Endothelial cell (in vitro differentiated cells): ENCODE results near the gene MN1. TPM values are rescaled to one million over a fixed set of nuclear protein-coding genes. Genes with fewer than 3 reads are reported as not detected.

Experiments
- DNase-seq: peaks from one replicate; pipeline ENCODE4 v3.0.0; 2021; ENCODE audit warnings: low spot score
- H3K27ac Mint-ChIP-seq: one replicate; pipeline ENCODE4 v1.8.0; 2021; ENCODE audit warnings: mixed read lengths, inconsistent platforms; ENCODE audit not compliant: unreplicated experiment
- H3K27me3 Mint-ChIP-seq: one replicate; pipeline ENCODE4 v1.8.0; 2021; ENCODE audit warnings: mild to moderate bottlenecking, moderate library complexity, mixed read lengths, inconsistent platforms; ENCODE audit not compliant: unreplicated experiment
- H3K36me3 Mint-ChIP-seq: one replicate; pipeline ENCODE4 v1.8.0; 2021; ENCODE audit warnings: mild to moderate bottlenecking, low read depth, mixed read lengths, inconsistent platforms; ENCODE audit not compliant: unreplicated experiment
- H3K4me1 Mint-ChIP-seq: one replicate; pipeline ENCODE4 v1.8.0; 2021; ENCODE audit warnings: mild to moderate bottlenecking, mixed read lengths, inconsistent platforms; ENCODE audit not compliant: unreplicated experiment
- H3K4me3 Mint-ChIP-seq: one replicate; pipeline ENCODE4 v1.8.0; 2021; ENCODE audit warnings: mild to moderate bottlenecking, mixed read lengths, inconsistent platforms; ENCODE audit not compliant: unreplicated experiment
- H3K9me3 Mint-ChIP-seq: one replicate; pipeline ENCODE4 v1.8.0; 2021; ENCODE audit warnings: mixed read lengths, inconsistent platforms; ENCODE audit not compliant: unreplicated experiment
- long read RNA-seq: library from polyadenylated mRNA; unstranded; transcript quantifications from one replicate; pipeline ENCODE4 v2.0.0, GENCODE V29; 2020; ENCODE audit not compliant: unreplicated experiment
- total RNA-seq: library from RNA; stranded (reverse); fragmentation: NEBNext Ultra II Directional; extraction: Animal tissue kit (Norgen Biotek cat#: 25700); gene quantifications from one replicate; pipeline ENCODE4 v1.2.1, GENCODE V29; 2021; ENCODE audit not compliant: unreplicated experiment
- TF ChIP-seq, protein P1 (sequence below): fragments of 200-600 bp; sonication (generic); IDR thresholded peaks from one replicate; pipeline ENCODE4 v1.5.0; 2021; ENCODE audit warnings: antibody characterized with exemption; ENCODE audit not compliant: unreplicated experiment

The MN1 gene
- 9.9 TPM for total RNA-seq
- long read RNA-seq, partial matches to known transcripts: 0 of 2 reads
- long read RNA-seq, other reads (novel, unspliced or antisense): 2 of 2 reads

DNA sequence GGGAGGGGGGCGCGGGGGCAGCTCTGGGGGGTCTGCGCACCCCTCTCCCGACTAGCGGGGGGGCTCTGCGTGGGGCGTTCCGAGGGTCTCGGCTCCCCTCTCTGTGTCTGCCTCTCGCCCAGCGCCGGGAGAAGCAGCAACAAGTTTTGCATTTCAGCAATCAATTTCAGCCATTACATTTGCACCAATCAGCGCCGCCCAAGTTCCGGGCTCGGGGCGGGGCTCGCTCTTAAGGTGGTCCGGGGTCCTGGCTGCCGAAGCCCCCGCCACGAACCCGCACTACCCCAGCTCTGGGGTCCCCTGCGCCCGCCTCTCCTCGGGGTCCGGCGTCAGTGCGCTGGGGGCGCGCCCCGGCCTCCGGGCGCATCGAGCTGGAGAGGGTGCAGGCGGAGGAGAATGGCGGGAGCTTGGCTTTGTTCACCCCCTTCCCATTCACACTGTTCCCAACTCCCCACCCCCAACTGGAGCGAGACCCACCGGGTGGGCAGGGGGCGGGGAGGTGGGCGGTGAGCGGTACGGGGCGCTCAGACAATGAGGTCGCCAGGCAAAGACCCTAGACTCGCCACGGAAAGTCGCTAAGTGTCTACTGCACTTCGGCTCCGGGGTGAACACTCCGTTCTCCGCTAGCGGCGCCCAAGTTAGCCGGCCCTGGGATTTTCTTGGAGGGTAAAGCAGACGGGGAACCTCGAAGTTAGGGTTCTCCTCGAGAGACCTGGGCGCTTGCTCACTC lies at the start of gene MN1:
MN1 (minus strand) TSS at position 141 of the 730 bp plus-strand sequence. CDS start 1,213 bp downstream, outside the sequence.
- no peaks in the 10 kb centered on the region for H3K9me3 Mint-ChIP-seq
- peak within 1 kb of the TSS; percentile 91 for H3K4me3 Mint-ChIP-seq
- peaks cover 30% of the 10 kb centered on the region for H3K4me1 Mint-ChIP-seq
- H3K27me3 Mint-ChIP-seq: peaks cover 8% of the 10 kb centered on the region
- TF ChIP-seq, protein P1, sequence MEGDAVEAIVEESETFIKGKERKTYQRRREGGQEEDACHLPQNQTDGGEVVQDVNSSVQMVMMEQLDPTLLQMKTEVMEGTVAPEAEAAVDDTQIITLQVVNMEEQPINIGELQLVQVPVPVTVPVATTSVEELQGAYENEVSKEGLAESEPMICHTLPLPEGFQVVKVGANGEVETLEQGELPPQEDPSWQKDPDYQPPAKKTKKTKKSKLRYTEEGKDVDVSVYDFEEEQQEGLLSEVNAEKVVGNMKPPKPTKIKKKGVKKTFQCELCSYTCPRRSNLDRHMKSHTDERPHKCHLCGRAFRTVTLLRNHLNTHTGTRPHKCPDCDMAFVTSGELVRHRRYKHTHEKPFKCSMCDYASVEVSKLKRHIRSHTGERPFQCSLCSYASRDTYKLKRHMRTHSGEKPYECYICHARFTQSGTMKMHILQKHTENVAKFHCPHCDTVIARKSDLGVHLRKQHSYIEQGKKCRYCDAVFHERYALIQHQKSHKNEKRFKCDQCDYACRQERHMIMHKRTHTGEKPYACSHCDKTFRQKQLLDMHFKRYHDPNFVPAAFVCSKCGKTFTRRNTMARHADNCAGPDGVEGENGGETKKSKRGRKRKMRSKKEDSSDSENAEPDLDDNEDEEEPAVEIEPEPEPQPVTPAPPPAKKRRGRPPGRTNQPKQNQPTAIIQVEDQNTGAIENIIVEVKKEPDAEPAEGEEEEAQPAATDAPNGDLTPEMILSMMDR: no peak
- H3K36me3 Mint-ChIP-seq: no peaks in the 10 kb centered on the region
- no peak within 1 kb of the TSS for H3K27ac Mint-ChIP-seq
- peak; percentile 55 for DNase-seq

DNA sequence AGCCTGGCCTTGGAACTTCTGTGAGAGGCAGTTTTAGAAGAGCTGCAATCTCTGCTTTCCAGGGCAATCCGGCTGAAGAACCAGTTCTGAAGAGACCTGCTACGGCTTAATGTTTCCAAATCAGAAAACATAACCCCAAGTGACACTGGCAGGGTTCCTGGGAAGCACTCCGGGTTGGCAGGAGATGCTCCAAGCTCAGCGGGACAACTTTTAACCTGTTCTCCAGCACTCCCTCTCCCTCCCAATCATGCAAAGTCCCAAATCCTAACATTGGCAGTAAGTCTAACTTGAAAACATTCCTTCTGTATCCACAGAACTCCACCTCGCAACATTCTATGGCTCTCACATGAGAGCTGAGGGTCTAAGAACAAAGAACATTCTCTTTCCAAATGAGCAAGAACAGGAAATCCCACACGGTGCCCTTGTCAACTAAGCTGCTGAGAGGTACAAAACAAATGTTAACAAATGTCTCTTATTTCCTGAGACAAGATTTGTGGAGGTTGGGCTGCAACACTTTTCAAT lies 48.5 kb upstream of the MN1 start:
- no peaks in the 10 kb centered on the region for H3K9me3 Mint-ChIP-seq

DNA sequence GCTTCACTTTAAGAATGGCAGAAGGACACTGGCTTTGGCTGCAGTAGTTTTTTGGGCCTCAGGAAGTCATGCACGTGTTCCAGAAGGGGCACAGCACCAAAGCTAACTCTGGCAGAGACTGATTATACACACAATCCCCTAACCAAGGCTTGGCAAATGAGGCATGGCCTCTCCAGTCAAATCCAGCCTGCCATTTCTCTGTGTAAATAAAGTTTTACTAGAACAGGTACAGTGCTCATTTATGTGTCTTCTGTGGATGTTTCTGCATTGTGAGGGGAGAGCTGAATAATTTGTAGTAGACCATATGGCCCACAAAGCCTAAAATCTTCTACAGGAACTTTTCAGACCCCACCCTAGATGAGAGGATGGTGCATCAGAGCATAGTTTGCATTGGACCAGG lies 46.4 kb upstream of the MN1 start:
- Mint-ChIP-seq H3K4me3 (peak overlapping the region; percentile 50), H3K27ac (no peak overlapping the region), H3K4me1 (peaks cover 44% of the 10 kb centered on the region)

More for the DNA sequence above, 48.5 kb upstream of the MN1 start:
- no peak overlapping the region for H3K4me3 Mint-ChIP-seq
- TF ChIP-seq, protein P1: no peak
- H3K27me3 Mint-ChIP-seq: peaks cover under 1% of the 10 kb centered on the region
- H3K27ac Mint-ChIP-seq: peak overlapping the region; percentile 99
- no peak for DNase-seq
- peaks cover 28% of the 10 kb centered on the region for H3K36me3 Mint-ChIP-seq
- H3K4me1 Mint-ChIP-seq: peaks cover 44% of the 10 kb centered on the region

DNA sequence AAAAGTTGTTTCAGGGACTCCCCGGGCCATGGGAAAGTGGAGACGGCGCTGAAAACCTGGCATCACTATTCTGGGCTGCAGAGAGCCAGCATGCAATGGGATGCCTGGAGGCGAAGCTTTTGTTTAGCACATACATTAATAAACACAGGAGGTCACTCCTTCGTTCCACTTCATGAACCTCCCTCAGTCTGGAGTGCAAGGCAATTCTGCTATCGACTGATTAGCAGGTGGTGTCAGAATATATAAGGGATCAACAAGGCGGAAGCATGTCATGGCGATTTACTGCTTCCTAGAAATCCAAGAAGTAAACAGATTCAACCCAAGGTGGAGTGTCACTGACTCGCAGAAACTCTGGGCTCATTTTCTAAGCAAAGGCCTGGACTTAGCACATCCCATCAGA lies 45.4 kb upstream of the MN1 start:
- Mint-ChIP-seq H3K36me3 (peaks cover 28% of the 10 kb centered on the region), H3K4me3 (peak overlapping the region; percentile 32), H3K27me3 (peaks cover 7% of the 10 kb centered on the region), H3K27ac (no peak overlapping the region), H3K9me3 (no peaks in the 10 kb centered on the region), H3K4me1 (peaks cover 39% of the 10 kb centered on the region)
- TF ChIP-seq, protein P1: no peak
- no peak for DNase-seq

More for the DNA sequence above, 46.4 kb upstream of the MN1 start:
- TF ChIP-seq, protein P1: no peak
- Mint-ChIP-seq H3K27me3 (peaks cover 3% of the 10 kb centered on the region), H3K36me3 (peaks cover 28% of the 10 kb centered on the region), H3K9me3 (no peaks in the 10 kb centered on the region)
- no peak for DNase-seq

DNA sequence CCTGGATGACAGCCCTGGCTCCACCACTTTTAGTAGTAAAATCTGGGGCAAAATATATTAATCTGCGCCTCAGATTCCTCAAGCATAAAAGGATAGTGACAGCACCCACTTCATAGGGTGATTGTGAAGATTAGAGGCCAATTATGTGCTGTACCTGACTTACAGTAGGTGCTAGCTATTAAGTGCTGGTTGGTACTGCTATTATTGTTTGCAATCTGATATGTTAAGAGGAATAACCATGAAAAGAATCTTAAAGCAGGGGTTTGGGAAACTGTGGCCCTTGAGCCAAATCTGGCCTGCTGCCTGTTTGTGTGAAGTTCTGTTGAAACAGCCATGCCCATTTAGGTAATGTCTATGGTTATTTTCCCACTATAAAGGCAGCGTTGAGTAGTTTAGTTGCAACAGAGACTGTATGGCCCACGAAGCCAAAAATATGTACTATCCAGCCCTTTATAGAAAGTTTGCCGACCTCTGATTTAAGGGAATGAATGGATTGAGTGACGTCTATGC lies 44.7 kb upstream of the MN1 start:
- no peak for DNase-seq
- TF ChIP-seq, protein P1: no peak
- H3K27me3 Mint-ChIP-seq: peaks cover 7% of the 10 kb centered on the region
- no peak overlapping the region for H3K4me3 Mint-ChIP-seq
- H3K27ac Mint-ChIP-seq: no peak overlapping the region
- no peaks in the 10 kb centered on the region for H3K9me3 Mint-ChIP-seq
- H3K36me3 Mint-ChIP-seq: peaks cover 28% of the 10 kb centered on the region
- peaks cover 36% of the 10 kb centered on the region for H3K4me1 Mint-ChIP-seq
